Mesodermal cell (in vitro differentiated cells): ENCODE results near the gene PDE6H.

Experiments
- H3K27ac ChIP-seq: 2 replicates; pipeline ENCODE4 v1.7.0; 2013; ENCODE audit warnings: mild to moderate bottlenecking, low read depth, low read length, moderate library complexity; ENCODE audit not compliant: severe bottlenecking
- H3K36me3 ChIP-seq: 2 replicates; pipeline ENCODE4 v1.7.1; 2013; ENCODE audit warnings: mild to moderate bottlenecking, low read length, moderate library complexity; ENCODE audit not compliant: control insufficient read depth, insufficient read depth
- H3K4me1 ChIP-seq: one replicate; pipeline ENCODE4 v1.7.1; 2013; ENCODE audit warnings: mild to moderate bottlenecking, low read length; ENCODE audit not compliant: insufficient read depth, control insufficient read depth, poor library complexity, severe bottlenecking
- H3K4me3 ChIP-seq: 2 replicates; pipeline ENCODE4 v1.7.0; 2013; ENCODE audit warnings: low read length, control low read depth, mild to moderate bottlenecking; ENCODE audit not compliant: insufficient read depth, poor library complexity, severe bottlenecking; ENCODE audit errors: extremely low read depth
- H3K9me3 ChIP-seq: 2 replicates; pipeline ENCODE4 v1.7.1; 2013; ENCODE audit warnings: mild to moderate bottlenecking, low read length, moderate library complexity; ENCODE audit not compliant: control insufficient read depth
- WGBS, 2 experiments: methylation state at CpG; one replicate each; pipeline ENCODE4 v1.1.5; 2013; ENCODE audit warnings: missing lambda C conversion rate in 2 of 2; ENCODE audit not compliant: insufficient coverage in 2 of 2; 5-methylcytosine and 5-hydroxymethylcytosine counted together

PDE6H gene

DNA sequence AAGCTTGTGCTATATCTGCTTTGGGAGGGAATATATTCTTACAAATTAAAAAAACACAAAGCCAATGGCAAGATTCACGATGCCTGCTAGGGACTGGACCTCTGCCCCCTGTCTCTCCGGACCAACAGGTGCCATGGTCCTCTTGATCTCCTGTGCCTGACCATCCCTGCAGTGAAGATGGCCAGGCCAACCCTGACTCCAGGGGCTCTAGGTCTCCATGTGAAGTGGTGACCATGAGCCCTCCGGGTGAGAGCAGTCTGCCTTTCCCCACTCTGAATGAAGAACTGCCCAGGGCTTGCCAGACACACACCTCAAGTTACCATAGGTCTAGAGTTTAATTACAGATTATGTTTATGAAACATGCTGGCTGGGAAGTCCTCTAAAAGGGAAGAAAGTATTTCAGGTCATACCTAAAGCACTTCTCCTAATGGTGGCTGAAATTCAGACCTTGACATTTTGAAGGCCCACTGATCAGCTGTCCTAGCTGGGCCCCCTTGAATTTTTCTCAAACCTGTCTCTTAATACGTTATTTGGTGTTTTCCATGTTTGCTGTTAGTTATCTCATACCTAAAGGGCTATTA, 12.8 kb upstream of the PDE6H start:
- Histone ChIP-seq H3K9me3 (no peaks in the 10 kb centered on the region), H3K36me3 (no peaks in the 10 kb centered on the region), H3K4me1 (peaks cover 17% of the 10 kb centered on the region), H3K4me3 (no peak overlapping the region), H3K27ac (no peak overlapping the region)
- WGBS, 2 experiments, result 69 to 100% methylated on average over 2 of the region's 4 CpGs

GRCh38 chr12:14960548-14961465, 12.0 kb upstream of the PDE6H start:
- Histone ChIP-seq H3K4me3 (peak overlapping the region; percentile 18), H3K4me1 (peaks cover 17% of the 10 kb centered on the region), H3K36me3 (no peaks in the 10 kb centered on the region), H3K27ac (peak overlapping the region; percentile 75), H3K9me3 (no peaks in the 10 kb centered on the region)
- WGBS, 2 experiments, result 76 to 89% methylated on average over 9 to 11 of the region's 13 CpGs

GRCh38 chr12:14961466-14962152, 11.2 kb upstream of the PDE6H start, which contains the start of gene ARHGDIB:
Gene ARHGDIB, minus strand, starts transcription at chr12:14961601. Its CDS starts 10,889 bp downstream, at chr12:14950712.
- WGBS, 2 experiments, result 86 to 93% methylated on average over 10 of the region's 14 CpGs
- Histone ChIP-seq H3K36me3 (no peaks in the 10 kb centered on the region), H3K27ac (peak within 1 kb of the TSS; percentile 75), H3K4me1 (peaks cover 17% of the 10 kb centered on the region), H3K4me3 (peak within 1 kb of the TSS; percentile 18), H3K9me3 (no peaks in the 10 kb centered on the region)

DNA sequence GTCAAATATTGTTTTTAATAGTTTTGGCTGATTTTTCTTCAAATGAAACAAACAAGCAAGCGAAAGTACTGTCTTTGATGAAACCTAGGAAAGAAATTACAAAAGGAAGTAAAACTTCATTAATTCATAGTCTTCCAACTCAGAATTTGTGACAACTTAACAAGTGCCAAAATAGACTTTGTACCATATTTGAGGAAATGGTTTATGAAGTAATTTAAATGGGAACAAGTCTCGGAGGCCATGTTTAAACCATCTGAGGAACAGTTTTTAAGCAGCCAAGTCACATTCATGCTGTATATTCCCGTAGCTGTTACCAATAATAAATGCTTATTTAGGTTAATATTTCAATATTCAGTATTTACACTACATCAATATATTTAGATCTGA, 10.7 kb upstream of the PDE6H start:
- peak overlapping the region; percentile 36 for H3K27ac ChIP-seq
- H3K9me3 ChIP-seq, result no peaks in the 10 kb centered on the region
- no peak overlapping the region for H3K4me3 ChIP-seq
- no CpG with 5 or more reads among the region's 3 CpGs for WGBS, 2 experiments
- H3K36me3 ChIP-seq, result no peaks in the 10 kb centered on the region
- peaks cover 17% of the 10 kb centered on the region for H3K4me1 ChIP-seq

- Histone ChIP-seq H3K4me1 (peaks cover 17% of the 10 kb centered on the region), H3K36me3 (no peaks in the 10 kb centered on the region), H3K9me3 (no peaks in the 10 kb centered on the region), H3K27ac (no peak overlapping the region), H3K4me3 (no peak overlapping the region)
- WGBS, 2 experiments, result no CpG with 5 or more reads among the region's 3 CpGs
Measured at GRCh38 chr12:14962797-14963196, 10.0 kb upstream of the PDE6H start.

DNA sequence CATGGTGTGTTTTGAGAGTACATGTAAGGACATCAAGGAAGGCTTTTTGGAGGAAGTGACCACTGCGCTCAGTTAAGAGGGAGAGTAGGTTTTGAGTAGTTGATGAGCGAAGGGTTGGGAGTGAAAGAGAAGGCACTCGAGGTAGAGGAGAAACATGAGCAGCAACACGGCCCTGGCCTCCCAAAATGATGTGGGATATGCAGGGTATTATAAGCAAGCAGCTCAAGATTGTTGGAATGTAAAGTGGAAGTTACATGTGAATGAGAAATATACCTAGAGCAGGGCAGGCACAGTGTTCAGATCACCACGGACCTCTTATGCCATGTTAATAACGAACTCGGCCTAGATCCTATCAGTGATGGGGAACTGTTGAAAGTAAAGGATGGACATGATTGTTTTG, 9.3 kb upstream of the PDE6H start:
- H3K9me3 ChIP-seq, result no peaks in the 10 kb centered on the region
- H3K27ac ChIP-seq, result no peak overlapping the region
- no peak overlapping the region for H3K4me3 ChIP-seq
- H3K36me3 ChIP-seq, result no peaks in the 10 kb centered on the region
- WGBS, 2 experiments, result 94 to 96% methylated on average over 4 to 7 of the region's 7 CpGs
- H3K4me1 ChIP-seq, result peaks cover 17% of the 10 kb centered on the region

DNA sequence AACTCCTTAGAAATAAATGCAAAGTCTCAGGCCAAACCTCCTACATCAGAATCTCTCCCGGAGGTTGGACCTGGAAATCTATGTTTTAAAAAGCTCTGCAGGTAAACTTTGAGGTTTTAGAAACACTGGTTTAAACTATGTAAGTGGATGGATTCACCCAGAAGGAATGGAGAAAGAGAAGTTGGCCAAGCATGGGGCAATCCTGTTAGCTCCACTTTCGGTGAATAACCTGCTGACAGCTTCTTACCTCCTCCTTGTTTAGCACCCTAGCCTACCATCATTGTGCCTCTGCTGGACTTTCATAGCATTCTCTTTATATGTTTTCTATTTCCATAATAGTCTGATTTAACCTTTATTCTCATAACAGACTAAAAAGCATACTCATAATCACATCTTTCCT, 8.4 kb upstream of the PDE6H start:
- Histone ChIP-seq H3K4me1 (peaks cover 17% of the 10 kb centered on the region), H3K36me3 (no peaks in the 10 kb centered on the region), H3K27ac (no peak overlapping the region), H3K9me3 (no peaks in the 10 kb centered on the region), H3K4me3 (no peak overlapping the region)
- 80% methylated on average over 1 of the region's 2 CpGs; no CpG with 5 or more reads in 1 of the 2 experiments for WGBS, 2 experiments

GRCh38 chr12:14965221-14965620, 7.6 kb upstream of the PDE6H start:
- H3K4me1 ChIP-seq, result peaks cover 19% of the 10 kb centered on the region
- H3K36me3 ChIP-seq, result no peaks in the 10 kb centered on the region
- WGBS, 2 experiments, result 91 to 100% methylated on average over 1 of the region's 2 CpGs
- no peak overlapping the region for H3K4me3 ChIP-seq
- H3K9me3 ChIP-seq, result no peaks in the 10 kb centered on the region
- no peak overlapping the region for H3K27ac ChIP-seq

- WGBS, 2 experiments, result 60 to 80% methylated on average over 1 of the region's 3 CpGs
- Histone ChIP-seq H3K27ac (no peak overlapping the region), H3K4me3 (no peak overlapping the region), H3K36me3 (no peaks in the 10 kb centered on the region), H3K9me3 (no peaks in the 10 kb centered on the region), H3K4me1 (peaks cover 4% of the 10 kb centered on the region)
Measured at GRCh38 chr12:14968478-14968877, 4.4 kb upstream of the PDE6H start.

DNA sequence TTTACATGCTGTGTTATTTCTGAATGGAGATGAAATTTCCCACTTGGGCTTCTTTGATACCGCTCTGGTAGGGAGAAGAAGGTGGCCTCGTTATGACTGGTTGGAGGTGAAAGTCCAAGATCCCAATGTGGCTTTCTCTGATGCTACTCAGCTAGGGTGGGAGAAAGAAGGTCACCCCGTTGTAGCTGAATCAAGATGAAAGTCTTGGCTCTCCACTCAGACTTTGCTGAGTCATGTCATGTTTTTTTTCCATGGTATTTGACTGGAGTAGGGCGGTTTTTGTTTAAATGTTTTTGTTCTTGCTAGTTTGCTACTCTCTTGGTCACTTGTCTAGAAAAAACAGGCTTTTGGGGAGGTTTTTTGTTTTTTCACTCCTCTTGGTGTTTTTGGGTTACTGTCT, 2.4 kb upstream of the PDE6H start:
- Histone ChIP-seq H3K4me3 (no peak overlapping the region), H3K9me3 (no peaks in the 10 kb centered on the region), H3K27ac (no peak overlapping the region), H3K4me1 (peaks cover 4% of the 10 kb centered on the region), H3K36me3 (no peaks in the 10 kb centered on the region)
- WGBS, 2 experiments, result 50 to 64% methylated on average over 2 to 3 of the region's 4 CpGs
